ENCODE measurements around the gene TMEM201.

Gene TMEM201

GRCh38 chr1:9589144-9589718 is 520 bp downstream of the TMEM201 start:
- Histone ChIP-seq H3K36me3 (ENCODE audit: control insufficient read depth, low read length) (peaks cover 11% of the 10 kb centered on the region), H3K4me2 (ENCODE audit: low read length) (peak overlapping the region; percentile 89), H3F3A (ENCODE audit: control insufficient read depth, insufficient read depth) (peaks cover 14% of the 10 kb centered on the region), H3K9me2 (replicated peaks; ENCODE audit: control insufficient read depth, low read length) (no peaks in the 10 kb centered on the region), H3K4me3 (ENCODE audit: low read length) (peak overlapping the region; percentile 86), H3K27me3 (ENCODE audit: control insufficient read depth, low read length) (no peaks in the 10 kb centered on the region), H3K27ac (ENCODE audit: low read depth, low read length) (peak overlapping the region; percentile 27), H4K20me1 (ENCODE audit: control insufficient read depth, insufficient read depth, low read depth, low read length) (peaks cover 22% of the 10 kb centered on the region), H3K4me1 (ENCODE audit: control insufficient read depth, low read length) (peaks cover 51% of the 10 kb centered on the region), H3K9me3 (ENCODE audit: control insufficient read depth, insufficient read depth, low read length) (no peaks in the 10 kb centered on the region), H3K79me2 (ENCODE audit: control insufficient read depth, low read length) (peaks cover 53% of the 10 kb centered on the region)
- TF ChIP-seq CTCF (IDR thresholded peaks at IDR 0.05; ENCODE audit: low read depth, low read length, poor library complexity, severe bottlenecking) (no peak), EZH2phosphoT487 (IDR thresholded peaks at IDR 0.05; ENCODE audit: borderline replicate concordance, low read length) (no peak)

GRCh38 chr1:9589719-9590157 is 1.0 kb downstream of the TMEM201 start:
- Histone ChIP-seq H3K9me3 (ENCODE audit: control insufficient read depth, insufficient read depth, low read length) (no peaks in the 10 kb centered on the region), H3K36me3 (ENCODE audit: control insufficient read depth, low read length) (peaks cover 11% of the 10 kb centered on the region), H3K4me3 (ENCODE audit: low read length) (peak overlapping the region; percentile 86), H3K27me3 (ENCODE audit: control insufficient read depth, low read length) (no peaks in the 10 kb centered on the region), H4K20me1 (ENCODE audit: control insufficient read depth, insufficient read depth, low read depth, low read length) (peaks cover 27% of the 10 kb centered on the region), H3K79me2 (ENCODE audit: control insufficient read depth, low read length) (peaks cover 58% of the 10 kb centered on the region), H3K4me2 (ENCODE audit: low read length) (peak overlapping the region; percentile 89), H3K9me2 (replicated peaks; ENCODE audit: control insufficient read depth, low read length) (no peaks in the 10 kb centered on the region), H3F3A (ENCODE audit: control insufficient read depth, insufficient read depth) (peaks cover 14% of the 10 kb centered on the region), H3K4me1 (ENCODE audit: control insufficient read depth, low read length) (peaks cover 51% of the 10 kb centered on the region), H3K27ac (ENCODE audit: low read depth, low read length) (peak overlapping the region; percentile 27; the same call in 1 of the 2 replicates)
- no peak for TF ChIP-seq EZH2phosphoT487 (IDR thresholded peaks at IDR 0.05; ENCODE audit: borderline replicate concordance, low read length)
- TF ChIP-seq CTCF (IDR thresholded peaks at IDR 0.05; ENCODE audit: low read depth, low read length, poor library complexity, severe bottlenecking), result no peak

GRCh38 chr1:9590201-9590600 is 1.5 kb downstream of the TMEM201 start:
- H3K4me3 ChIP-seq (ENCODE audit: low read length), result peak overlapping the region; percentile 86
- H4K20me1 ChIP-seq (ENCODE audit: control insufficient read depth, insufficient read depth, low read depth, low read length), result peaks cover 27% of the 10 kb centered on the region
- H3F3A ChIP-seq (ENCODE audit: control insufficient read depth, insufficient read depth), result peaks cover 10% of the 10 kb centered on the region
- no peaks in the 10 kb centered on the region for H3K9me2 ChIP-seq (replicated peaks; ENCODE audit: control insufficient read depth, low read length)
- TF ChIP-seq CTCF (IDR thresholded peaks at IDR 0.05; ENCODE audit: low read depth, low read length, poor library complexity, severe bottlenecking) (no peak), EZH2phosphoT487 (IDR thresholded peaks at IDR 0.05; ENCODE audit: borderline replicate concordance, low read length) (no peak)
- H3K79me2 ChIP-seq (ENCODE audit: control insufficient read depth, low read length), result peaks cover 62% of the 10 kb centered on the region
- peaks cover 11% of the 10 kb centered on the region for H3K36me3 ChIP-seq (ENCODE audit: control insufficient read depth, low read length)
- H3K27ac ChIP-seq (ENCODE audit: low read depth, low read length), result no peak overlapping the region
- peaks cover 51% of the 10 kb centered on the region for H3K4me1 ChIP-seq (ENCODE audit: control insufficient read depth, low read length)
- H3K9me3 ChIP-seq (ENCODE audit: control insufficient read depth, insufficient read depth, low read length), result no peaks in the 10 kb centered on the region
- no peaks in the 10 kb centered on the region for H3K27me3 ChIP-seq (ENCODE audit: control insufficient read depth, low read length)
- peak overlapping the region; percentile 89 for H3K4me2 ChIP-seq (ENCODE audit: low read length)

Data from DOHH2 (cell line).